Right atrium auricular region (tissue), 2 donors: Measurements from ENCODE around the gene SSBP3. TPM values are rescaled to one million over a fixed set of nuclear protein-coding genes. Genes with fewer than 3 reads are reported as not detected.

Source experiments
- DNase-seq: peaks from one replicate; pipeline ENCODE4 v3.0.0-alpha.2; 2019; ENCODE audit warnings: low spot score
- H3K27ac ChIP-seq, 2 donors: fragments of 200-600 bp; sonication (generic); 1 replicate in 1 of 2; 2 replicates in 1 of 2; pipeline ENCODE4 v1.5.1; 2016 to 2019
- H3K27me3 ChIP-seq, 2 donors: fragments of 200-600 bp; sonication (generic); one replicate each; pipeline versions ENCODE4 v1.5.1 to v1.6.0; 2017 to 2019
- H3K36me3 ChIP-seq: fragments of 200-600 bp; sonication (generic); one replicate; pipeline ENCODE4 v1.5.1; 2016
- H3K4me1 ChIP-seq, 2 donors: fragments of 200-600 bp; sonication (generic); one replicate each; pipeline versions ENCODE4 v1.5.1 to v1.6.0; 2017 to 2019
- H3K4me3 ChIP-seq, 2 donors: fragments of 200-600 bp; sonication (generic); 1 replicate in 1 of 2; 2 replicates in 1 of 2; pipeline ENCODE4 v1.5.1; 2017 to 2019; ENCODE audit warnings: mild to moderate bottlenecking in 1 of 2, moderate library complexity in 1 of 2
- H3K9me3 ChIP-seq, 2 donors: fragments of 200-600 bp; sonication (generic); one replicate each; pipeline ENCODE4 v1.5.1; 2019
- total RNA-seq, 2 donors: library from RNA; depleted of rRNA; stranded (reverse); fragments of >200 nt; gene quantifications; one replicate each; pipeline ENCODE4 v1.1.0, GENCODE V29; 2016
- TF ChIP-seq, protein P1 (sequence below), 2 donors: fragments of 200-600 bp; sonication (generic); IDR thresholded peaks; one replicate each; pipeline ENCODE4 v1.5.1; 2019; ENCODE audit warnings: antibody characterized with exemption in 2 of 2

The SSBP3 gene
- total RNA-seq, 2 donors from 2014 or later: 15.2 to 16.6 TPM

DNA sequence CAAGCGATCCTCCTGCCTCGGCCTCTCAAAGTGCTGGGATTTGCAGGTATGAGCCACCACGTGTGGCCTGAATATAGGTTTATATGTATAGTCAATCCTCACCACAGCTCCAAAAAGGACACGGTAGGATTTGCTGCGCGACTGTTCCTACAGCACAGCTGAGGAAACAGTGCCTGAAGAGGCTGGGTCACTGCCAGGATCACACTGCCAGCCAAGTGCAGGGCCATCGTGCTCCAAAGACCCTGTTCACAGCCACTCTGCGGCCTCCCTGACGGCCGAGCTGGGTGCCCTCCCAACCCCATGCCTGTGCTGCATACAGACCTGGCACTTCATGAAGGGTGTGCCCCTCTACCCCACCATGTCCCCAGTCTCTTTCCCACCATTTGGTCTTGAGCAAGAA is 134.9 kb downstream of the SSBP3 start:
- no peak for DNase-seq

DNA sequence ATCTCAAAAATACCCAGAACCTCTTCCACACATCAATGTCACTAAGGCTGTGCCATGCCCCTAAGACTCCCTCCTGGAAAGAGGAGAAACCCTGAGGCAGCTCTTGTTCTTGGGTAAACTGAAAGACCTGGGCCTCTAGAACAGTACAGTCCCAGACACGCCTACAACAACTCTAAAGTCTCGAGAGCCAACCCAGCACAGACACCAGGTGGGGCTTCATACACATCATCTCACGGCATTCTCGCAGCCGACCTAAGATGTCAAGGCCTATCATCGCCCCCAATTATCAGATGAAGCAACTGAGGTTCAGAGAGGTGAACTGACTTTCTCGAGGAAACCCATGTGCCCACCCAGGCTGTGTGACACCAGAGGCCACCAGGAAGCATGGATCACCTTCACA is 135.7 kb downstream of the SSBP3 start:
- no peak for DNase-seq
- Histone ChIP-seq H3K9me3 (no peaks in the 10 kb centered on the region), H3K27ac (no peak overlapping the region), H3K4me3 (no peak overlapping the region), H3K4me1 (peaks cover 0 to 56% of the 10 kb centered on the region in 2 donors), H3K36me3 (no peaks in the 10 kb centered on the region), H3K27me3 (no peaks in the 10 kb centered on the region)
- TF ChIP-seq, protein P1, sequence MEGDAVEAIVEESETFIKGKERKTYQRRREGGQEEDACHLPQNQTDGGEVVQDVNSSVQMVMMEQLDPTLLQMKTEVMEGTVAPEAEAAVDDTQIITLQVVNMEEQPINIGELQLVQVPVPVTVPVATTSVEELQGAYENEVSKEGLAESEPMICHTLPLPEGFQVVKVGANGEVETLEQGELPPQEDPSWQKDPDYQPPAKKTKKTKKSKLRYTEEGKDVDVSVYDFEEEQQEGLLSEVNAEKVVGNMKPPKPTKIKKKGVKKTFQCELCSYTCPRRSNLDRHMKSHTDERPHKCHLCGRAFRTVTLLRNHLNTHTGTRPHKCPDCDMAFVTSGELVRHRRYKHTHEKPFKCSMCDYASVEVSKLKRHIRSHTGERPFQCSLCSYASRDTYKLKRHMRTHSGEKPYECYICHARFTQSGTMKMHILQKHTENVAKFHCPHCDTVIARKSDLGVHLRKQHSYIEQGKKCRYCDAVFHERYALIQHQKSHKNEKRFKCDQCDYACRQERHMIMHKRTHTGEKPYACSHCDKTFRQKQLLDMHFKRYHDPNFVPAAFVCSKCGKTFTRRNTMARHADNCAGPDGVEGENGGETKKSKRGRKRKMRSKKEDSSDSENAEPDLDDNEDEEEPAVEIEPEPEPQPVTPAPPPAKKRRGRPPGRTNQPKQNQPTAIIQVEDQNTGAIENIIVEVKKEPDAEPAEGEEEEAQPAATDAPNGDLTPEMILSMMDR (IDR thresholded peaks at IDR 0.05): no peak

More for the DNA sequence above, 134.9 kb downstream of the SSBP3 start:
- Histone ChIP-seq H3K4me3 (no peak overlapping the region), H3K27ac (no peak overlapping the region), H3K27me3 (no peaks in the 10 kb centered on the region), H3K9me3 (no peaks in the 10 kb centered on the region), H3K36me3 (no peaks in the 10 kb centered on the region), H3K4me1 (peaks cover 0 to 63% of the 10 kb centered on the region in 2 donors)
- TF ChIP-seq, protein P1 (IDR thresholded peaks at IDR 0.05): no peak

DNA sequence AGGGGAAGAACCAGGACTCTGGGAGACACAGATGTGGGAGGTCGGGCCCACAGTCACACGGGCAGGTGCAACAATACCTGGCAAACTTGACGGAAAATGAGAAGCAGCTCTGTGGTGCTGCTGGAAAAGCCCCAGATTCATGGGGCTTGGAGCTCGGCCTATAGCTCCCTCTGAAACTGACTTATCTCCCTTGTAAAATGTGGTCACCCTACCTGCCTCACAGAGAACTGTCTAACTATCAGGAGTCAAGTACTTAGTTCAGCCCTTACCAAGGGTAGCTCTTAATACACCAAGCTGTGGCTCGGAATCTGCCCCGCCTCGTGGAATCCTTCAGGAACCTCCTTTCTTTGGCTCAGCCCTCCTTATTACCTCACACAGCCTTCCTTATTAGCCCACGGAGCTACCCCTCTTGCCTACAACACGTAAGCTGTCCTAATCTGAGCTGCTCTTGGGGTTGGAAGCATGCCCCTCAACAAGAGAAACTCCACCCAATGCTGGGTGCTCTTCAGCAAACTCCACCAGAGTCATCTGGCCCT is 137.4 kb downstream of the SSBP3 start:
- Histone ChIP-seq H3K27ac (no peak overlapping the region), H3K36me3 (no peaks in the 10 kb centered on the region), H3K4me3 (no peak overlapping the region), H3K9me3 (no peaks in the 10 kb centered on the region), H3K27me3 (no peaks in the 10 kb centered on the region), H3K4me1 (peaks cover 0 to 39% of the 10 kb centered on the region in 2 donors)
- no peak for DNase-seq
- TF ChIP-seq, protein P1 (IDR thresholded peaks at IDR 0.05): no peak

DNA sequence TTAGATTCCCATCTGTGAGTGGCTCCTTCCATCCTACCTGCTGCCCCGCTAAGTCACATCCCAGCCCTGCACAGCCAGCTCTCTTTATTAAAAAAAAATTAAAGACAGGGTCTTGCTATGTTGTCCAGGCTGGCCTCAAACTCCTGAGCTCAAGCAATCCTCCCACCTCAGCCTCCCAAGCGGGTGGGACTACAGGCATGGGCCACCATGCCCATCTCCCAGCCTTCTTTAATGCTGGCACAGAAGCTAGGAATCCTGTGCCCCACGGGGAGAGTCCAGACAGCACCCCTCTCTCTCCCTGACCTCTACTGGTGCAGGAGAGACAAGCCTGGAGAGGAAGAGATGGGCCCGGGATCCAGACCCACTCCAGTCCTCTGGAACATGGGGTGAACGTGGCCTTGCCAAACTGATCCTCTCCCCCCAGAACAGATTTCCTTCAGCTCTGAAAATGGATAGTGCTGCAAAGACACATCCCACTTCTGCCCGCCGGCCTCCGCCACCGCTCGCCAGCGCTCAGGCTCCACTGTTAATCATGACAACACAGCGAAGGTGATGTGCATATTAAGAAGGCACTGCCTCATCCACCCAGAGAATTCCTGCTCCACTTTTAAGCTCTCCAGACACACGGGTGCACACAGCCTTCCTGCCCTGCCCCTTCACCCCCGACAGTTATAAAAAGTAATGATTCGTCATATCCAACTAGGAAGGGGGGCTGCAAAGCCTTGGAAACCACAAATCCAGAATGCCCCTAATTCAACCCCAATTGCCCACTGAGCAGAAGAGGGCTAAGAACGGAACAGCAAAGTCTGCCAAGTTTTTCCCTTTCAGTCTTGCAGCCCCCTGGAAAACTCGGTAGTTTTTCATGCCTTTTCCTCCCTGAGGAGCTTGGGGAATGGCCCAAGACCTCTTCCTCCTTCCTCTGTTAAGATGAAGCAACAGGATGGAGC is 138.1 kb downstream of the SSBP3 start:
- Histone ChIP-seq H3K27me3 (no peaks in the 10 kb centered on the region), H3K27ac (no peak overlapping the region), H3K36me3 (no peaks in the 10 kb centered on the region), H3K4me3 (no peak overlapping the region), H3K4me1 (peaks cover 0 to 32% of the 10 kb centered on the region in 2 donors), H3K9me3 (no peaks in the 10 kb centered on the region)
- no peak for DNase-seq
- TF ChIP-seq, protein P1 (IDR thresholded peaks at IDR 0.05): no peak

DNA sequence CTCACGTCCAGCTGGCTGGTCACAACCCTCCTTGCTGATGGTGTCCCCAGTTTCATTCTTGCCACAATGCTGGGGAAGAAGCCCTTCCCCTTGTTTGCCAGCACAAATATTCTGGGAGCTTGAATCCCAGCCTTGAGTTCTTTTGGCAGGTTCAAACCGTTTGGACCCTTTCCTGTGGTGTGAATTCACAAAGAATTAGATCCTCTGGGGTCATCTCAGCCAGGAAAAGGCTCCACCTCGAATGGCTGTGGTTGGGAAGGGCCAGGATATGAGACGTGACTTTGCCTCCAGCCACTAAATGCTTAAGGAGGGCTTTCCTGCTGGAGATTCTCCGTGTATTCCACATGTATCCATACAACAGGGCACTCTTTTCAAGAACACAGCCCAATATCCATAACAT is 139.3 kb downstream of the SSBP3 start:
- DNase-seq: no peak
- H3K4me1 ChIP-seq: peaks cover 0 to 20% of the 10 kb centered on the region in 2 donors
- H3K4me3 ChIP-seq: no peak overlapping the region
- no peaks in the 10 kb centered on the region for H3K9me3 ChIP-seq
- H3K27me3 ChIP-seq: no peaks in the 10 kb centered on the region
- H3K27ac ChIP-seq: no peak overlapping the region
- TF ChIP-seq, protein P1 (IDR thresholded peaks at IDR 0.05): no peak
- no peaks in the 10 kb centered on the region for H3K36me3 ChIP-seq
